HPDE6-E6E7 (cell line): ENCODE results near the gene DEFB124.
"Not testable (repeated sequence)": the region's sequence is repeated elsewhere in the genome, so short reads cannot be mapped to it uniquely, and the experiment has no call there.

Experiments used
- DNase-seq: peaks from one replicate; pipeline ENCODE4 v3.0.0; 2011; ENCODE audit warnings: missing footprints; ENCODE audit errors: extremely low spot score

The DEFB124 gene

DNA sequence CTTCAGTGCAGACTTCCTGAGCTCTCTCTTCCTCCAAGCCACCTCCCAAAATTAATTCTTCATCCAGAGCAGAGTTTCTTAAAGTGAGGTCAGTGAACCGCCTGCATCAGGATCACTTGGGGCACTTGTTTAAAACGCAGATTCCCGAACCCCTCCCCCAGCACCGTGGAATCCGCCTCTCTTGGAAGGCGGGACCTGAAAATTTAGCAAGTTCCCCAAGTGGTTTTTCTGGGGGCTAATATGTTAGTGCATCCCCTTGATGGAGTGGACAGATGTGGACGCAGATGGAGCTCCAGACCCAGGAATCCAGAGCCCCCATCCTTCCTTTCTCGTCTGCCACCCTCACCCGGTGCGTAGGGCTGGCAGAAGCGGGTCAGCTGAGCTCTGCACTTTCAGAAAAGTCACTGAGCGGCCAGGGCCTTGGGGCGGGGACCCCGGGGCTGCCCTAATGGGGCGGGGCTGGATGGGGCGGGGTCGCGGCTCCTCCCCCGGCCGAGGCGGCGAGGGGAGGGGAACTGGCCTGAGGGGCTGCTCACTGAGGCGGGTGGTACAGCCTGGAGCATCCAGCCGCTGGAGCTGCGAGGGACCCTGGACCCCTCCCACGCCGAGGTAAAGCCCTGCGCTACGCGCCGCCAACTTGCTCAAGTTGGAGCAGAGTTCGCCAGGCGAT is at the start of gene DEFB124, which contains the start of gene REM1:
Gene DEFB124 (minus strand): TSS at position 370 of the 670 bp plus-strand sequence. CDS start 2,114 bp downstream, outside the sequence.
Gene REM1 (plus strand): TSS at position 531 of the 670 bp plus-strand sequence. CDS start 1,158 bp downstream, outside the sequence.
- DNase-seq: no peak

- DNase-seq: no peak
Observed at GRCh38 chr20:31523361-31524283, 48.7 kb upstream of the DEFB124 start.

DNA sequence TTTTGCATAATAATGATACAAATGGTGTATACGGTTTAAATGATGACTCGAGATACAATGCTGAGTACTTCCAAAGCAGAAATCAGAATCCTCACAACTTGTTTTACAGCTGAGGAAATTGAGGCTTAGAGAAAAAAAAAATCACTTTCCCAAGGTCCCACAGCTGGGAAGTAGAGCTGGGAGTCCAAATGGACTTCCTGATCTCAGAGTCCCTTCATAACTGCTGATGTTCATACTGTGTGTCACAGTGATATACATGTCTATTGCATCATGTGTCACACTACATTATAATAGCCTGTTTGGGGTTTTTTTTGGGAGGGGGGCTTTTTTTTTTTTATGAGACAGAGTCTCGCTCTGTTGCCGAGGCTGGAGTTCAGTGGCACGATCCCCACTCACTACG is 47.8 kb upstream of the DEFB124 start:
- no peak for DNase-seq

DNA sequence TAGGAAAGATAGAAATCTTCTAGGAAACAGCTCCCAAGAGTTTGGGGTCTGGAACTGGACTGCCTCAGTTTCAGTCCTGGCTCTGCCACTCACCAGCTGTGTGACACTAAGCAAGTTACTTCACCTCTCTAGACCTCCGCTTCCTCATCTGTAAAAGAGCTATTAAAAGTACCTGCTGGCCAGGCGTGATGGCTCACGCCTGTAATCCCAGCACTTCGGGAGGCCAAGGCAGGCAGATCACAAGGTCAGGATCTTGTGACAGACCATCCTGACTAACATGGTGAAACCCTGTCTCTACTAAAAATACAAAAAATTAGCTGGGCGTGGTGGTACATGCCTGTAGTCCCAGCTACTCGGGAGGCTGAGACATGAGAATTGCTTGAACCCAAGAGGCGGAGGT is 46.3 kb upstream of the DEFB124 start:
- DNase-seq: not testable (repeated sequence)

GRCh38 chr20:31517373-31517772 is 42.4 kb upstream of the DEFB124 start:
- peak; percentile 56 for DNase-seq

GRCh38 chr20:31516651-31517050 is 41.7 kb upstream of the DEFB124 start:
- DNase-seq: no peak

- DNase-seq: no peak
Observed at GRCh38 chr20:31516166-31516565, 41.2 kb upstream of the DEFB124 start.

GRCh38 chr20:31515775-31516107 is 40.8 kb upstream of the DEFB124 start:
- no peak for DNase-seq

DNA sequence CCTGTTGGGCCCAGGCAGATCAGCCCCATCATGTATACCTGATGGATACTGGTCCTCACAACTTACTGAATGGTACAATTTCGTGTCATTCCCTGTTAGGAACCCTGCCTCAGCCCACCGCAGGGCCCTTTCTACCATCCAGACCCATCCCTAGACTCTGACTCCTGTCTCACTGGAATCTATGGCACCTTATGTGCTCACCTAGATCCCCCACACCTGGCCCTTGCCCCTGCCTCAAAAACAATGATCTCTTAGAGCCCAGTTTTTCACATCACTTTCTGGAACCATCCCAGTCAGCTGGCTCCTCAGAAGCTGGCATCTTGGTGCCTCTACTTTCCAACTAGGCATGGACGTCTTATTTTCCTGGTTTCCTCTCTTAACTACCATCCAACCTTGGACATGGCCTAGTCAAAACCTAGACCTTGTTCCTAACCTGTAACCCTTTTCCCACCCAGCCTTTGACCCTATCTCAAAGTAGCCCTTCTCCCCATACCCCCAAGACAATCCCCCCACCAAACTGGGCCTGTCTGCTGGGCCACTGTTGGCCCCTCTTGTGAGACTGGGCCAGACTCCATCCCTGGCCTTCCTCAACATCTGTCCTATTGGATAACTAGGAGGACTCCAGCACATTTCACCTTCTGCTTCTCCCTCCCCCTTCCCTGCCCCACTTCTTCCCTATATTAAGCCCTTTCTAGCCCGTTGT is 40.3 kb upstream of the DEFB124 start:
- DNase-seq: no peak

DNA sequence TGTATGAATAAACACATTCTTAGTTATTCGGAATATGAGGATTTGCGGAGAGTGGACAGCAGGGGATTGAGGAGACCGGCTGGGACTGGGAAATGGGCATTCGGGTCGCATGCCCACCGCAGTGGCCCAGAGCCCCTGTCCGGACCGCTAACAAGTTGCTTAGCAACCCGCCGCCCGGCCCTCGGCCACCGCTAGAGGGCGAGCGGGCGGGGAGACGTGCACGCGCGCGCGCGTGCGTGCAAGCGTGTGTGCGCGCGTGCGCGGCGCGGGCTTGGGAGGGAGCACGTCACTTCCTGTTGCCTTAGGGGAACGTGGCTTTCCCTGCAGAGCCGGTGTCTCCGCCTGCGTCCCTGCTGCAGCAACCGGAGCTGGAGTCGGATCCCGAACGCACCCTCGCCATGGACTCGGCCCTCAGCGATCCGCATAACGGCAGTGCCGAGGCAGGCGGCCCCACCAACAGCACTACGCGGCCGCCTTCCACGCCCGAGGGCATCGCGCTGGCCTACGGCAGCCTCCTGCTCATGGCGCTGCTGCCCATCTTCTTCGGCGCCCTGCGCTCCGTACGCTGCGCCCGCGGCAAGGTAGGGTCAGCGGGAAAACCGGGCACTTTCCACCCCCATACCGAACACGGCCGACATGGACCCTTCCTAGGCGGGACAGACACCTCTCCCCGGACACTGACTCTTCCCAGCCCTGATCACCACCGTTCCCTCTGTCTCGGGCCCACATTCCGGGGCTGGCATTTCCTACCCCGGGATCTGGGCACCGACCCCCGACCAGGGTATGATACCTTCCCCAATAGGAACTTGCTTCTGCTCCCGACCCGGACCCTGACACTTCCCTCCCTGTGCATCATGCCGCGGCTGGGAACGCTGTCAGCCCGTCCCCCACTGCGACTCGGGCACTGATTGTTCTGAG is 39.5 kb upstream of the DEFB124 start, which contains the start of gene HM13:
Gene HM13 (plus strand): TSS at position 289 of the 918 bp plus-strand sequence. CDS start 110 bp downstream, at position 399.
- peak; percentile 99 for DNase-seq

- no peak for DNase-seq
Observed at GRCh38 chr20:31508517-31509244, 33.8 kb upstream of the DEFB124 start.

- no peak for DNase-seq
Observed at GRCh38 chr20:31505903-31506302, 31.0 kb upstream of the DEFB124 start.

DNA sequence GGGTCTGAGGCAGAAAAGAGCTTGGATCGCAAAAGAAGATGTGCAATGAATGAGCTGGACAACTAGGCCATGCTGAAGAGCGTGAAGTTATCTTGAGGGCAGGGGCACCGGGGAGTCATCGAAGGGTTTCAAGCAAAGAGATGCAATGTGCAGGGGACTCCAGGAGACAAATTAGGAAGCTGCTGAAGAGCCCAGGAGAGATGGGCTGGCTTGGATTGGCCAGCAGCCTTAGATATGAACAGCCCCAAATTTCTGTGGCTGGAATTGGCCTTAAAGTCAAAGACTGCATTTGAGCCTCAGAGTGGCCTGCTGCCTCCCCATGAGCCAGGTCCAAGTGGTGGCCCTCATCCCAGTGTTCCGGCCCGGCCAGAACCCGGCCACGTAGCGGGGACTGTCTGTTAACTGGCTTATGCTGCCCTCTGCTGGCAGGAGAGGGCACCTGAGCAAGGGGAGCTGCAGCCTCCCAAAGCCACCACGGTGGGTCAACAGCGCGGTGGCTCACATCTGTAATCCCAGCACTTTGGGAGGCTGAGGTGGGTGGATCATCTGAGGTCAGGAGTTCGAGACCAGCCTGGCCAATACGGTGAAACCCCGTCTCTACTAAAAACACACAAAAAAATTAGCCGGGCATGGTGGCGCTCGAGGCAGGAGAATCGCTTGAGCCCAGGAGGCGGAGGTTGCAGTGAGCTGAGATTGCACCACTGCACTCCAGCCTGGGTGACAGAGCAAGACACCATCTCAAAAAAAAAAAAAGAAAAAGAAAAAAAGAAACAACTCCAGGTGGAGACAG is 28.2 kb upstream of the DEFB124 start:
- peak; percentile 90 for DNase-seq

DNA sequence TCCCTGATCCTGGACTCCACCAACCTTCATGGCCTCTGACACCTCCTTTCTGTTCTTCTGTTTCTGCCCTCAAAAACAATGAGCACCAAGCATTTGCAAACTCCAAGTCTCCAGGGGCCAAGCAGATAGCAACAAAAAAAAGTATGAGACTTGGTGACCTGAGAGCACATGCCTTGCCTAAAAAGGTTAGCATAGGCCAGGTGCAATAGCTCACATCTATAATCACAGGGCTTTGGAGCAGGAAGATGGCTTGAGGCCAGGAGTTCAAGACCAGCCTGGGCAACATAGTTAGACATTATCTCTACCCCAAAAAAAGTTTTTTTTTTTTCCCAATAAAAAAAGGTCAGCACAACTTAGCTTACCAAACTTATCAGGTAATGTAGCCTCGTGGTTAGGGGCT is 25.6 kb upstream of the DEFB124 start:
- DNase-seq: no peak

DNA sequence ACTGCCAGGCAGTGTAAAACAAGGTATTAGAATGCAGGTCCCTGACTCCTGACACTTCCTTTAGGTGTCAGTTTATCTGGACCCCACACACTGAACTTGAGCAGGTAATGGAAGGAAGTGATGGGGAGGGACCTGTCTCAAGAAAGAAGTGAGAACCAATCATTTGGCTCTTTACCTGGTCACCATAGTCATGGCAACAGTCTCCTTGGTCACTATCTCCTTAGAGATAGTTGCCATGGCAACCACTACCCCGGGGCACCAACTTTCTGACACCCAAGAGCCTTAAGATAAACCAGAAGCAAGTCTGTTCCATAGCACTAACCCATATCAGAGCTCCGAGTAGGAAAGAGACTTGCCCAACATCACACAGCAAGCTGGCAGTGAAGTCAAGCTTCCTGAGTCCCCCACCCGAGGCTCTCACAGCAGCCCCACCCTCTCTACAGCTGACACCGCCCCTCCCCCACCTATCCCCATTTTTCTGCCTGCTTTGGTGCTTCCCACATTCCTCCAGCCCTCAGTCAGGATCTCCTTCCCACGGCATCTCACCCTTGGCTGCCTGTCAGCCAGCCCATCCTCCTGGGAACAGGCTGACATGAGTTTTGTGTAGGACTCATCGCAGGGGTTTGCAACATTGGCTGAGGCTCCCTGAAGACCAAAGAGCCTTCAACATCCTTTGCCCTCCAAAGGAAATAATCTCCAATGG is 23.1 kb upstream of the DEFB124 start:
- no peak for DNase-seq

- DNase-seq: no peak
Observed at GRCh38 chr20:31496761-31497295, 21.9 kb upstream of the DEFB124 start.

- no peak for DNase-seq
Observed at GRCh38 chr20:31494131-31494530, 19.2 kb upstream of the DEFB124 start.

DNA sequence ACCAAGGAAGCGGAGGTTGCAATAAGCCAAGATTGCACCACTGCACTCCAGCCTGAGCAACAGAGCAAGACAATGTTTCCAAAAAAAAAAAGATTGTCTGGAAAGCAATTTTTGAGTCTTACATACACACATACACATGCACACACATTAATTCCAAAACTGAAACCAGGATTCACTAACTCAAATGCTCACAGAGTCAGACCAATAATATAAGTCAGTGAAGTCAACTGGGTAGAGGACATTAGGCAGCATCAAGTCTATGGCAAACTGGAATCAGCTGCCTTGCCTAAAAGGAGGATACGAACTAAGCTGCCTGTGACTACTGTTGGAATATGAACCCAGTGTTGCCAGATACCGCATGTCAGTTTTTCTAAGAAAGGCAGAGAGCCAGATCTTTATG is 15.8 kb upstream of the DEFB124 start:
- no peak for DNase-seq

- DNase-seq: no peak
Observed at GRCh38 chr20:31489152-31489551, 14.2 kb upstream of the DEFB124 start.
